ENCODE results near the gene ZBTB2. TPM values are rescaled to one million over a fixed set of nuclear protein-coding genes. Genes with fewer than 3 reads are reported as not detected.

Gene ZBTB2
- total RNA-seq, 1 experiment from 2014 or later: 20.3 TPM

GRCh38 chr6:151353795-151354194, 37.6 kb downstream of the ZBTB2 start:
- H3K27me3 ChIP-seq (ENCODE audit: low read length): no peaks in the 10 kb centered on the region
- ChIA-PET POLR2A (ENCODE audit: unreplicated experiment) (interaction anchor here (0.6 kb wide), 2 partner anchors 10 to 286 kb away, joined by 3 to 7 read pairs; no protein-coding TSS in a partner anchor), CTCF (no interaction called here)
- no peaks in the 10 kb centered on the region for H3K9me3 ChIP-seq (ENCODE audit: low read length)
- H3K4me2 ChIP-seq (ENCODE audit: low read length): no peak overlapping the region
- H3K79me2 ChIP-seq (ENCODE audit: low read length): no peaks in the 10 kb centered on the region
- no peak for DNase-seq
- intact Hi-C loops (cut with micrococcal nuclease): no loop called here
- H4K20me1 ChIP-seq (ENCODE audit: low read length): no peaks in the 10 kb centered on the region
- H3K9me2 ChIP-seq (replicated peaks; ENCODE audit: low read length): no peaks in the 10 kb centered on the region
- no peaks in the 10 kb centered on the region for H3F3A ChIP-seq (ENCODE audit: low read length, unreplicated experiment)
- no peak overlapping the region for H3K4me3 ChIP-seq (ENCODE audit: low read length)
- H3K36me3 ChIP-seq (ENCODE audit: low read depth, low read length): peaks cover 21% of the 10 kb centered on the region; the same call in 1 of the 2 replicates
- no peaks in the 10 kb centered on the region for H3K4me1 ChIP-seq (ENCODE audit: insufficient read depth, low read length)
- no peak overlapping the region for H2AFZ ChIP-seq (ENCODE audit: low read length)
- ATAC-seq: no peak
- H3K9ac ChIP-seq (ENCODE audit: low read length): no peak overlapping the region
- BruUV-seq (replicated peaks): no TSS peak
- no peak overlapping the region for H3K27ac ChIP-seq (ENCODE audit: low read length)
- TF ChIP-seq EZH2 (IDR thresholded peaks at IDR 0.05; ENCODE audit: low read length, unreplicated experiment) (no peak), CTCF (conservative IDR thresholded peaks at IDR 0.05; ENCODE audit: low read depth, low read length) (no peak), EZH2phosphoT487 (IDR thresholded peaks at IDR 0.05; ENCODE audit: borderline replicate concordance, low read length) (no peak)

GRCh38 chr6:151352410-151353396, 38.7 kb downstream of the ZBTB2 start:
- BruUV-seq (replicated peaks): no TSS peak
- TF ChIP-seq EZH2phosphoT487 (IDR thresholded peaks at IDR 0.05; ENCODE audit: borderline replicate concordance, low read length): no peak
- no peak for TF ChIP-seq CTCF (conservative IDR thresholded peaks at IDR 0.05; ENCODE audit: low read depth, low read length)
- TF ChIP-seq EZH2 (IDR thresholded peaks at IDR 0.05; ENCODE audit: low read length, unreplicated experiment): no peak
- no peak overlapping the region for H3K4me2 ChIP-seq (ENCODE audit: low read length)
- no peaks in the 10 kb centered on the region for H3K9me3 ChIP-seq (ENCODE audit: low read length)
- intact Hi-C loops (cut with micrococcal nuclease): no loop called here
- H3F3A ChIP-seq (ENCODE audit: low read length, unreplicated experiment): no peaks in the 10 kb centered on the region
- no peak overlapping the region for H2AFZ ChIP-seq (ENCODE audit: low read length)
- no peaks in the 10 kb centered on the region for H3K27me3 ChIP-seq (ENCODE audit: low read length)
- ATAC-seq (no peak), DNase-seq (no peak)
- POLR2A ChIA-PET (ENCODE audit: unreplicated experiment): interaction anchor here (0.7 kb wide), 1 partner anchor 382 kb away, joined by 3 read pairs; no protein-coding TSS in a partner anchor
- no peak overlapping the region for H3K27ac ChIP-seq (ENCODE audit: low read length)
- no peaks in the 10 kb centered on the region for H3K4me1 ChIP-seq (ENCODE audit: insufficient read depth, low read length)
- no peak overlapping the region for H3K4me3 ChIP-seq (ENCODE audit: low read length)
- no peaks in the 10 kb centered on the region for H3K9me2 ChIP-seq (replicated peaks; ENCODE audit: low read length)
- H3K9ac ChIP-seq (ENCODE audit: low read length): no peak overlapping the region
- CTCF ChIA-PET: no interaction called here
- H3K79me2 ChIP-seq (ENCODE audit: low read length): no peaks in the 10 kb centered on the region
- H4K20me1 ChIP-seq (ENCODE audit: low read length): no peaks in the 10 kb centered on the region
- peaks cover 21% of the 10 kb centered on the region; the same call in 1 of the 2 replicates for H3K36me3 ChIP-seq (ENCODE audit: low read depth, low read length)

- H4K20me1 ChIP-seq (ENCODE audit: low read length): no peaks in the 10 kb centered on the region
- no peak overlapping the region for H3K27ac ChIP-seq (ENCODE audit: low read length)
- POLR2A ChIA-PET (ENCODE audit: unreplicated experiment): no interaction called here
- CTCF ChIA-PET: no interaction called here
- no peak overlapping the region for H3K4me2 ChIP-seq (ENCODE audit: low read length)
- no peaks in the 10 kb centered on the region for H3K4me1 ChIP-seq (ENCODE audit: insufficient read depth, low read length)
- H3K79me2 ChIP-seq (ENCODE audit: low read length): no peaks in the 10 kb centered on the region; the same call in 1 of the 2 replicates
- no peak for ATAC-seq
- H3K9ac ChIP-seq (ENCODE audit: low read length): no peak overlapping the region
- TF ChIP-seq CTCF (conservative IDR thresholded peaks at IDR 0.05; ENCODE audit: low read depth, low read length): no peak
- TF ChIP-seq EZH2phosphoT487 (IDR thresholded peaks at IDR 0.05; ENCODE audit: borderline replicate concordance, low read length): no peak
- no peak for TF ChIP-seq EZH2 (IDR thresholded peaks at IDR 0.05; ENCODE audit: low read length, unreplicated experiment)
- H2AFZ ChIP-seq (ENCODE audit: low read length): no peak overlapping the region
- no peak overlapping the region for H3K4me3 ChIP-seq (ENCODE audit: low read length)
- peaks cover 25% of the 10 kb centered on the region; the same call in 1 of the 2 replicates for H3K36me3 ChIP-seq (ENCODE audit: low read depth, low read length)
- no peaks in the 10 kb centered on the region for H3F3A ChIP-seq (ENCODE audit: low read length, unreplicated experiment)
- intact Hi-C loops (cut with micrococcal nuclease): no loop called here
- BruUV-seq (replicated peaks): no TSS peak
- no peaks in the 10 kb centered on the region for H3K9me3 ChIP-seq (ENCODE audit: low read length)
- no peak for DNase-seq
- no peaks in the 10 kb centered on the region for H3K27me3 ChIP-seq (ENCODE audit: low read length)
- H3K9me2 ChIP-seq (replicated peaks; ENCODE audit: low read length): no peaks in the 10 kb centered on the region
Measured at GRCh38 chr6:151351731-151352130, 39.6 kb downstream of the ZBTB2 start.
